H1 (cell line): ENCODE measurements around the gene RBM20. TPM values are rescaled to one million over a fixed set of nuclear protein-coding genes. Genes with fewer than 3 reads are reported as not detected.

Experiments used
- CTCF ChIA-PET: fragments of 300-600 bp; sonication (Branson Sonifier 250); formaldehyde crosslinking; loops from one replicate; lab custom pipeline; 2021; ENCODE audit not compliant: partially characterized antibody; lab: Charles Lee
- POLR2A ChIA-PET: fragments of 300-600 bp; sonication (Branson Sonifier 250); formaldehyde crosslinking; loops from one replicate; lab custom pipeline; 2021; ENCODE audit warnings: inconsistent platforms; ENCODE audit not compliant: partially characterized antibody; lab: Charles Lee
- DNase-seq, 2 experiments: peaks; one replicate each; pipeline versions ENCODE4 v3.0.0 to v3.0.0-alpha.2; 2010 to 2022; ENCODE audit warnings: low spot score in 2 of 2, low read depth in 1 of 2, mixed read lengths in 1 of 2
- FAIRE-seq: peaks from 2 replicates; lab custom pipeline; 2011; peaks lifted over from hg19 to GRCh38; lab: Jason Lieb, UNC
- H2AFZ ChIP-seq: 2 replicates; pipeline ENCODE4 v1.8.1; 2012; ENCODE audit warnings: low read length, inconsistent platforms
- H2AK5ac ChIP-seq: 2 replicates; pipeline ENCODE4 v1.6.1; 2013; ENCODE audit warnings: low read depth, low read length
- H2BK120ac ChIP-seq: replicated peaks from 2 replicates; pipeline ENCODE3; 2013; ENCODE audit warnings: low read depth, low read length, inconsistent platforms
- H2BK12ac ChIP-seq: 2 replicates; pipeline ENCODE4 v1.6.1; 2013; ENCODE audit warnings: low read depth, low read length
- H2BK15ac ChIP-seq: 2 replicates; pipeline ENCODE4 v1.6.1; 2013; ENCODE audit warnings: low read length
- H2BK20ac ChIP-seq: 2 replicates; pipeline ENCODE4 v1.6.1; 2013; ENCODE audit warnings: low read length
- H2BK5ac ChIP-seq: 2 replicates; pipeline ENCODE4 v1.6.1; 2013; ENCODE audit warnings: low read depth, low read length
- H3K14ac ChIP-seq: 2 replicates; pipeline ENCODE4 v1.6.1; 2013; ENCODE audit warnings: inconsistent platforms; ENCODE audit not compliant: insufficient read length
- H3K18ac ChIP-seq: 2 replicates; pipeline ENCODE4 v1.6.1; 2013; ENCODE audit warnings: low read length; ENCODE audit errors: extremely low read depth
- H3K23ac ChIP-seq: 2 replicates; pipeline ENCODE4 v1.6.1; 2013; ENCODE audit warnings: inconsistent platforms; ENCODE audit not compliant: insufficient read length
- H3K23me2 ChIP-seq: 2 replicates; pipeline ENCODE4 v1.6.1; 2013; ENCODE audit warnings: low read depth, low read length
- H3K27ac ChIP-seq: 2 replicates; pipeline ENCODE4 v1.6.1; 2011; ENCODE audit warnings: low read depth, low read length, inconsistent platforms
- H3K27me3 ChIP-seq, 4 experiments: replicated peaks in 1 of 4; 1 replicate in 1 of 4; 2 replicates in 3 of 4; pipeline versions ENCODE4 v1.6.1 to v1.8.1; 2011 to 2013; ENCODE audit warnings: low read length in 3 of 4, mild to moderate bottlenecking in 3 of 4, inconsistent platforms in 2 of 4, mixed read lengths in 2 of 4, moderate library complexity in 1 of 4; ENCODE audit not compliant: control insufficient read depth in 3 of 4, insufficient read depth in 3 of 4; ENCODE audit errors: extremely low read depth in 1 of 4
- H3K36me3 ChIP-seq, 4 experiments: 2 replicates each; pipeline versions ENCODE4 v1.6.1 to v1.8.1; 2011 to 2013; ENCODE audit warnings: mild to moderate bottlenecking in 4 of 4, low read length in 3 of 4, moderate library complexity in 2 of 4, control low read depth in 1 of 4, inconsistent platforms in 1 of 4; ENCODE audit not compliant: insufficient read depth in 4 of 4, control insufficient read depth in 2 of 4
- H3K4ac ChIP-seq: replicated peaks from 2 replicates; pipeline ENCODE3; 2013; ENCODE audit warnings: low read length, low read depth, mixed read lengths, inconsistent platforms; ENCODE audit not compliant: insufficient read length
- H3K4me1 ChIP-seq, 4 experiments: replicated peaks in 1 of 4; 1 replicate in 1 of 4; 2 replicates in 3 of 4; pipeline versions ENCODE4 v1.6.1 to v1.8.1; 2011 to 2013; ENCODE audit warnings: low read length in 3 of 4, inconsistent platforms in 2 of 4, mixed read lengths in 1 of 4; ENCODE audit not compliant: insufficient read depth in 4 of 4, control insufficient read depth in 3 of 4
- H3K4me2 ChIP-seq, 2 experiments: 2 replicates each; pipeline versions ENCODE4 v1.6.1 to v1.8.1; 2011 to 2013; ENCODE audit warnings: low read depth in 2 of 2, low read length in 2 of 2, control low read depth in 1 of 2, inconsistent platforms in 1 of 2, mild to moderate bottlenecking in 1 of 2; ENCODE audit not compliant: insufficient read depth in 1 of 2
- H3K4me3 ChIP-seq, 4 experiments: fragments of 200-600, 300-600 bp in 1 of 4; sonication (generic), shearing (Covaris generic), sonication (Bioruptor Twin) in 1 of 4; 2 replicates each; pipeline versions ENCODE4 v1.5.1 to v1.8.1; 2011 to 2016; ENCODE audit warnings: low read length in 4 of 4, low read depth in 3 of 4, control low read depth in 2 of 4, inconsistent platforms in 2 of 4, mild to moderate bottlenecking in 2 of 4, mixed read lengths in 1 of 4, moderate library complexity in 1 of 4; ENCODE audit not compliant: insufficient read depth in 2 of 4; ENCODE audit errors: extremely low read depth in 1 of 4
- H3K56ac ChIP-seq: replicated peaks from 2 replicates; pipeline ENCODE3; 2013; ENCODE audit warnings: low read depth, mild to moderate bottlenecking, mixed read lengths, low read length, inconsistent platforms; ENCODE audit not compliant: insufficient read length
- H3K79me1 ChIP-seq: 2 replicates; pipeline ENCODE4 v1.6.1; 2013; ENCODE audit warnings: low read depth, low read length, control low read depth
- H3K79me2 ChIP-seq, 2 experiments: 2 replicates each; pipeline versions ENCODE4 v1.6.1 to v1.8.1; 2012 to 2013; ENCODE audit warnings: low read length in 2 of 2, mild to moderate bottlenecking in 2 of 2, inconsistent platforms in 1 of 2; ENCODE audit not compliant: insufficient read depth in 2 of 2, control insufficient read depth in 1 of 2
- H3K9ac ChIP-seq, 4 experiments: replicated peaks in 1 of 4; 1 replicate in 1 of 4; 2 replicates in 3 of 4; pipeline versions ENCODE4 v1.6.1 to v1.8.1; 2011 to 2013; ENCODE audit warnings: low read depth in 3 of 4, low read length in 3 of 4, control low read depth in 2 of 4, mild to moderate bottlenecking in 2 of 4, moderate library complexity in 2 of 4, inconsistent platforms in 1 of 4; ENCODE audit errors: extremely low read depth in 1 of 4
- H3K9me3 ChIP-seq, 2 experiments: 2 replicates each; pipeline versions ENCODE4 v1.6.1 to v1.8.1; 2012 to 2013; ENCODE audit warnings: mild to moderate bottlenecking in 2 of 2, moderate library complexity in 2 of 2, control low read depth in 1 of 2, inconsistent platforms in 1 of 2, low read depth in 1 of 2, low read length in 1 of 2, mixed read lengths in 1 of 2; ENCODE audit not compliant: insufficient read depth in 2 of 2
- H4K20me1 ChIP-seq, 2 experiments: replicated peaks in 1 of 2; 2 replicates each; pipeline versions ENCODE3 to v1.8.1; 2011 to 2013; ENCODE audit warnings: inconsistent platforms in 2 of 2, low read length in 2 of 2, mild to moderate bottlenecking in 1 of 2; ENCODE audit not compliant: insufficient read depth in 2 of 2, control insufficient read depth in 1 of 2
- H4K5ac ChIP-seq: 2 replicates; pipeline ENCODE4 v1.6.1; 2013; ENCODE audit warnings: low read length, low read depth, mixed read lengths, inconsistent platforms; ENCODE audit not compliant: insufficient read length
- H4K8ac ChIP-seq: 2 replicates; pipeline ENCODE4 v1.8.0; 2013; ENCODE audit warnings: mild to moderate bottlenecking, moderate library complexity, low read length, inconsistent platforms; ENCODE audit not compliant: insufficient read depth; ENCODE audit errors: extremely low read depth
- H4K91ac ChIP-seq: replicated peaks from 2 replicates; pipeline ENCODE3; 2013; ENCODE audit warnings: low read length, mixed read lengths, inconsistent platforms; ENCODE audit not compliant: insufficient read length
- HDAC2 ChIP-seq, 2 experiments: fragments of 300-600 bp in 1 of 2; sonication (generic) in 1 of 2; IDR thresholded peaks; 2 replicates each; pipeline ENCODE4 v1.6.1; 2011 to 2012; ENCODE audit warnings: low read depth in 2 of 2, low read length in 2 of 2, mild to moderate bottlenecking in 2 of 2, moderate library complexity in 2 of 2, borderline replicate concordance in 1 of 2, inconsistent platforms in 1 of 2
- KDM1A ChIP-seq: fragments of 200-600, 300-600 bp; sonication (generic); IDR thresholded peaks from 2 replicates; pipeline ENCODE4 v1.7.1; 2016; ENCODE audit warnings: mild to moderate bottlenecking, low read length, borderline replicate concordance
- SP2 ChIP-seq: IDR thresholded peaks from 2 replicates; pipeline ENCODE4 v1.6.1; 2012; ENCODE audit warnings: mild to moderate bottlenecking, low read length, inconsistent platforms
- YY1 ChIP-seq: IDR thresholded peaks from 2 replicates; pipeline ENCODE4 v1.6.1; 2011; ENCODE audit warnings: low read depth, mild to moderate bottlenecking, low read length
- WGBS, 2 experiments: shearing (Covaris generic) in 1 of 2; methylation state at CpG; one replicate each; pipeline versions ENCODE4 v1.1.6 to v1.1.7; 2013 to 2015; ENCODE audit warnings: low lambda C conversion rate in 2 of 2, mixed read lengths in 2 of 2, inconsistent platforms in 1 of 2, low coverage in 1 of 2, missing lambda C conversion rate in 1 of 2; ENCODE audit not compliant: insufficient replicate concordance in 2 of 2, insufficient coverage in 1 of 2, insufficient read length in 1 of 2; ENCODE audit errors: extremely low coverage in 1 of 2, missing lambda C conversion rate in 1 of 2; 5-methylcytosine and 5-hydroxymethylcytosine counted together
- polyA plus RNA-seq, 7 experiments: library from polyadenylated mRNA; depleted of rRNA in 3 of 7; stranded (reverse) in 5 of 7; unstranded in 2 of 7; fragments of >200 nt in 5 of 7; fragments of 200-250 nt in 2 of 7; gene quantifications; 1 replicate in 5 of 7; 2 replicates in 1 of 7; 4 replicates in 1 of 7; pipeline versions ENCODE4 v1.2.1 to v1.2.3, GENCODE V29; 2011 to 2013; ENCODE audit warnings: missing spikeins in 2 of 7, mixed read lengths in 2 of 7
- total RNA-seq: library from RNA; stranded (reverse); fragmentation: NEBNext Ultra II Directional; extraction: Animal tissue kit (Norgen Biotek cat#: 25700); gene quantifications from 2 replicates; pipeline ENCODE4 v1.2.1, GENCODE V29; 2021

Gene RBM20
- total and polyA plus RNA-seq, 2 of the 8 experiments (the other 6 are each of a cell fraction or from before 2014, with no cell fraction given) = 0.05 to 0.63 TPM

DNA sequence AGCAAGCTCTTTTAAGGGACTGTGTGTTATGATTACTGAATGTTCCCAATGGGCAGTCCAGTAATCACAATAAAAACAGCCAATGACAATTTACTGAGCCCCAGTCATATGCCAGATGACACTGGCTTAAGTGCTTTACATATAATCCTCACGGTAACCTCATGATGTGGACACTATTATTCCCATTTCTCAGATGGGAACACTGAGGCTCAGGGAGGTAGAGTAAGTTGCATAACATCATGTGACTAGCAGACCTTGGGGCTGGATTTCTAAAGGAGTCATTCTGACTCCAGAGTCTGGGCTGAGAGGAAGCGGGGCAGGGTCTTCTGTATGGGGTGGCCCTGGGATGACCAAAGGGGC is 7.6 kb upstream of the RBM20 start:
- POLR2A ChIA-PET = no interaction called here
- TF ChIP-seq YY1 (no peak), KDM1A (peak; percentile 83; the same call in 1 of the 2 replicates), HDAC2 (IDR thresholded peaks at IDR 0.05; ENCODE audit: borderline replicate concordance in 1 of 2, low read depth in 2 of 2, low read length in 2 of 2) (0 out of 4 replicates have a peak, but pooled peaks of 1 of the 2 experiments have one; percentile 63), SP2 (no peak)
- TF ChIP-seq, all 59 proteins: peak for 2
- no peak overlapping the region for H3K4ac ChIP-seq
- H3K23me2 ChIP-seq = no peaks in the 10 kb centered on the region
- no peak overlapping the region; a peak in 1 of 4 replicates for H3K4me2 ChIP-seq
- no peak for FAIRE-seq
- H2BK20ac ChIP-seq = no peak overlapping the region
- no peak overlapping the region for H4K5ac ChIP-seq
- H2AFZ ChIP-seq = no peak overlapping the region
- no peaks in the 10 kb centered on the region for H3K9me3 ChIP-seq
- H3K56ac ChIP-seq = no peak overlapping the region
- H3K23ac ChIP-seq = no peak overlapping the region
- H3K4me3 ChIP-seq = no peak overlapping the region
- no peak overlapping the region for H2BK120ac ChIP-seq
- H2AK5ac ChIP-seq = no peak overlapping the region
- no peak overlapping the region for H2BK5ac ChIP-seq
- no peaks in the 10 kb centered on the region for H3K79me2 ChIP-seq
- no peak overlapping the region for H2BK15ac ChIP-seq
- H4K91ac ChIP-seq = no peak overlapping the region
- no peak overlapping the region for H3K9ac ChIP-seq
- no peaks in the 10 kb centered on the region for H4K20me1 ChIP-seq
- H3K4me1 ChIP-seq = peaks cover 9 to 17% (median 12%) of the 10 kb centered on the region in 4 experiments
- no peak overlapping the region for H4K8ac ChIP-seq
- DNase-seq = no peak
- no peak overlapping the region for H3K14ac ChIP-seq
- CTCF ChIA-PET = interaction anchor here (1.0 to 6.3 kb wide), 5 partner anchors 9 to 36 kb away, joined by 3 to 51 read pairs (median 4); no protein-coding TSS in a partner anchor
- H3K36me3 ChIP-seq = no peaks in the 10 kb centered on the region
- no peaks in the 10 kb centered on the region; a peak in 1 of 7 replicates for H3K27me3 ChIP-seq
- H3K79me1 ChIP-seq = no peaks in the 10 kb centered on the region
- no peak overlapping the region for H3K18ac ChIP-seq
- no peak overlapping the region for H3K27ac ChIP-seq
- 100% methylated on average over 2 of the region's 2 CpGs; no CpG with 5 or more reads in 1 of the 2 experiments for WGBS, 2 experiments
- no peak overlapping the region for H2BK12ac ChIP-seq
